GM19351 (cell line): ENCODE measurements around the gene STAG3.
"Not testable (repeated sequence)": the region's sequence is repeated elsewhere in the genome, so short reads cannot be mapped to it uniquely, and the experiment has no call there.

Experiments
- ATAC-seq: cut with Tn5 transposase; IDR thresholded peaks from one replicate; pipeline ENCODE4 v1.9.1; 2021; ENCODE audit warnings: mild to moderate bottlenecking, moderate library complexity; ENCODE audit not compliant: unreplicated experiment

STAG3 gene

DNA sequence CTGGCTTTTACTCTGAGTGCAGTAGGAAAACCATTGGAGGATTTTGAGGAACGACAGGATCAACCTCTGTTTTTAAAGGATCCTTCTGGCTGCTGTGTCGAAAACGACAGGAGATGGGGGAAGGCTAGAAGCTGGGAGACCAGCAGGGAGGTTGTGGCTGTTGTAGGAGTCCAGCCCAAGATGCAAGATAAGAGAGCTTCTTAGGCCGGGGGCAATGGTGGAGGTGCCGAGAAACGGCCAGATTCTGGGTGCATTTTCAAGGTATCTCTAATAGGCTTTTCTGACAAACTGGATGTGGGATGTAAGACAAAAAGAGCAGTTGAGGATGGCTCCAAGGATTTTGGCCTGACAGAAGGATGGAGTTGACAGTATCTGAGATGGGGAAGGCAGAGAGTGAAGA, 31.8 kb downstream of the STAG3 start:
- no peak for ATAC-seq

DNA sequence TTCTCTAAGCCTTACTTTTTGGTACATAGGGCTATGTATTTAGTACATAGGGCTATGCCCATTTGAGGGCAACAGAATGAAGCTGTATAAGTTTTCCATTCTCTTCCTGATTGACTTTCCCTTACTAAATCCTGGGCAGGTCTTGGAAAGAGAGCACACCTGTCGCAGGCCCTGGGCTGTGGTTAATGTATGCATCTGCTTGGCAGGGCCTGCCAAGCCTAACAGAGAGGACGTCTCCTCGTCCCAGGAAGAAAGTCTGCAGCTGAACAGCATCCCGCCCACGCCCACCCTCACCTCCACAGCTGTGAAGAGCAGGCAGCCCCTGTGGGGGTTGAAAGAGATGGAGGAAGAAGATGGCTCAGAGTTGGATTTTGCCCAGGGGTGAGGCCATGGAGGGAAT, 33.1 kb downstream of the STAG3 start:
- ATAC-seq, result no peak

DNA sequence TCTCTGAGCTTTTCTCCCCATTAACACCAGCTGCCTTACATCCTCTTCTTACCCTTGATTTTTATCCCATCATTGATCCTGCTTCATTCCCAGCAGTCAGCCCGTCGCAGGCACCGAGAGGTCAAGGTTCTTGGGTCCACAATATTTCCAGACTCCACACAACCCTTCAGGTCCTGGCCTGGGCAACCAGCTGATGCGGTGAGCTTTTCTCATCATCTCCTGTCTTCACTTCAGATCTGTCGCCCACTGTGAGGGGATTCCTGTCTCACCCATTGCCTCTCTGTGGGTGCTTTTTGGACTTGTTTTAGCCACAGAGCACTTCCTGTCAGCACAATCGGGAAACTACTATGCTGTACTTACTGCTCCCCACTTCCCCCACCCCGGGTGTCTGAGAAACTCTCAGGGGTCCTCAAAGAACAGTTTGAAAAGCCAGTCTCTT, 33.6 kb downstream of the STAG3 start:
- no peak for ATAC-seq

DNA sequence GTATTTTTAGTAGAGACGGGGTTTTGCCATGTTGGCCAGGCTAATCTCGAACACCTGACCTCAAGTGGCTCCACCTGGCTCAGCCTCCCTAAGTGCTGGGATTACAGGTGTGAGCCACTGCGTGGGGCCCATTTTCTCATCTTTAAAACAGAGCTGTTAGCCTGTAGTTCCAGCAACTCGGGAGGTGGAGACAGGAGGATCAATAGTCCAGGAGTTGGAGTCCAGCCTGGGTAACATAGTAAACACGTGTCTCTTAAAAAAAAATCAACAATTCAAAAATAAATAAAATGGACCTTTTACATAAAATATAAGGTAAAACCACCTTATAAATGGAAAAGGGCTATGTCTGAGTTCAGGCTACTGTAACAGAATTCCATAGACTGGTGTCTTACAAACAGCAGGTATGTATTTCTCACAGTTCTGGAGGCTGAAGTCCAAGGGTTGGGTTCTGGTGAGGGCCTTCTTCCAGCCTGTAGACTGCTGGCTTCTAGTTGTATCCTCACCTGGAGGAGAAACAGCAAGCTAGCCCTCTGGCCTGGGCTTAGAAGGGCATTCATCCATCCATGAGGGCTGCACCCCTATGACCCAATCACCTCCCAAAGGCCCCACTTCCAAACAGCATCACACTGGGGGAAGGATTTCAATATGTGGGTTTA, 35.0 kb downstream of the STAG3 start:
- no peak for ATAC-seq

DNA sequence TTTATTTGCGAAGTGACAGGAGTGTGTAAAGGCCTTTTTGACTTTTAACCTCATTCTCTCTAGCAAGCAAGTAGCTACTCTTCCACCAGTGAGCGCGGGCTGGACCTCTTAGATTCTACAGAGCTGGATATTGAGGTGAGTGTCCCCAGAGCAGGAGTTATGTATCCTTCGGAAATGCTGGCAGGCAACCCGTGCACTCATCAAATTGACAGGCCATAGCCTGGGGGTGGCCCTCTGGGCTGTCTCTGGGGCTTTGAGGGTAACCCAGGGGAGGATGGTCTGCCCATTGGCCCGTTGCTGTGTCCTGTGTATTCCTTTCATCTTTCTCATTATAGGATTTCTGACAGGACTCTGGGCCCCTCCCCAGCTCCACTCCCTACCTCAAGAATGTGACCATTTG, 36.0 kb downstream of the STAG3 start:
- no peak for ATAC-seq

DNA sequence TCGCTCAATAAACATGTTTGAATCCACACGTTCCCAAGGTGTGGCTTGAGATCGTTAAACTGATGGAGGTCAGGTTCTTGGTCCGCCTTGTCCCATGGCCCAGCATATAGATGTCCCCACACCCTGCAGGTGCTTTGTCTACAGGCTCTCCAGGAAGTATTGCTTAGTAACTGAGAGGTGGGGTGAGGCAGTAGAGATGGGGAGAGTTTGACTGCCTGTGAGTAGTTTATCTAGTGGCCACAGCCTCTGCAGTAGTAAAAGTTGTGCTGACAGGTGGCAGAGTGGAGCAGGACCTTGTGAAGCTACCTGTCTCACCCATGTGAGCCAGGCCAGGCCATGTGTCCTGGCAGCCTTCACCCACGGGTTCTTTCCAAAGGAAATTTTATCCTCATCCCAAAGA, 36.6 kb downstream of the STAG3 start:
- ATAC-seq, result not testable (repeated sequence)

DNA sequence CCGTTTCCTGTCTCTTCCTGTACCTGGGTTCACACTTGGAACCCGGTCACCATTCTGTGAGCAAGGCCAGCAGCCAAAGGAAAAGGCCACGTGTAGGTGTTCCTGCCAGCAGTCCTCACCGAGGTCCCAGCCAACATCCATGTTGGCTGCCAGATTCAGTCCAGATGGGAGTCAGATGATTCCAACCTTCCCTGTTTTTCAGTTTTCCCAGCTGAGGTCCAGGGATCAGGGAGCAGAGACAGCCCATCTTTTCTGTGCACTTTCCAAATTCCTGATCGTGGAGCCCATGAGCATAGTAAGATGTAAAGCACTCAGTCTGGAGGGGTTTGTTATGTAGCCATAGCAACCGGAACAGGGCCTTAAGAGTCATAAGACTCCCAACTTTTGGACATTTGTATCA, 38.2 kb downstream of the STAG3 start:
- no peak for ATAC-seq

DNA sequence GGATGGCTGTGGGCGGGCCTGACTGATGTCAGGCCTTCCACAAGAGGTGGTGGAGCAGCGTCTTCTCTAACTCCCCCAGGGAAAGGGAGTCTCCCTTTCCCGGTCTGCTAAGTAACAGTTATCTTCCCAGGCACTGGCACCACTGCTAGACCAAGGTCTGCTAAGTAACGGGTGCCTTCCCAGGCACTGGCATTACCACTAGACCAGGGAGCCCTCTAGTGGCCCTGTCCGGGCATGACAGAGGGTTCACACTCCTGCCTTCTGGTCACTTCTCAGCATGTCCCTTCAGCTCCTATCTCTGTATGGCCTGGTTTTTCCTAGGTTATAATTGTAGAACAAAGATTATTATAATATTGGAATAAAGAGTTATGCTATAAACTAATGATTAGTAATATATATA, 40.2 kb downstream of the STAG3 start:
- peak; percentile 12 for ATAC-seq

DNA sequence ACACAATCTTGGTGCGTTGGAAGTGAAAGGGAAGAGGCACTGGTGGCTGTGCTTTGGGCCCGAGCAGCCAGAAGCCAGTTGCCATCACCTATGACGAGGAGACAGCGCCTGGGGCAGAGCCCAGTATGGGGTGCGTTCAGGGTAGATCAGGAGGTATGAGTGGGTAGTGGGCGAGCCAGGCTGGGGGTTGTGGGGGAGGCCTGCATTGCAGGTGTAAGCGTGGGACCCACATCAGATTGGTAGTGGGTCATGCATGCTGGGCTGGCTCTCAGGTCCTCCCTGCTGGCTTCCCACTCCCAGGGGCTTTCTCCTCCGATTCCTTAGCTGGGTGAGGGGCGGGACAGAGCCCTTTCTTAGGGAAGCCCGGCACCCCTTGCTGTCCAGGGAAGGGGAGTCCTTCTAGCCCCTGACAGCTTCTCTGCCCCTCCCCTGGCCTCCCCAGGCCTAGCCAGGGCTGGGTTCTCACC, 41.6 kb downstream of the STAG3 start:
- ATAC-seq, result no peak

DNA sequence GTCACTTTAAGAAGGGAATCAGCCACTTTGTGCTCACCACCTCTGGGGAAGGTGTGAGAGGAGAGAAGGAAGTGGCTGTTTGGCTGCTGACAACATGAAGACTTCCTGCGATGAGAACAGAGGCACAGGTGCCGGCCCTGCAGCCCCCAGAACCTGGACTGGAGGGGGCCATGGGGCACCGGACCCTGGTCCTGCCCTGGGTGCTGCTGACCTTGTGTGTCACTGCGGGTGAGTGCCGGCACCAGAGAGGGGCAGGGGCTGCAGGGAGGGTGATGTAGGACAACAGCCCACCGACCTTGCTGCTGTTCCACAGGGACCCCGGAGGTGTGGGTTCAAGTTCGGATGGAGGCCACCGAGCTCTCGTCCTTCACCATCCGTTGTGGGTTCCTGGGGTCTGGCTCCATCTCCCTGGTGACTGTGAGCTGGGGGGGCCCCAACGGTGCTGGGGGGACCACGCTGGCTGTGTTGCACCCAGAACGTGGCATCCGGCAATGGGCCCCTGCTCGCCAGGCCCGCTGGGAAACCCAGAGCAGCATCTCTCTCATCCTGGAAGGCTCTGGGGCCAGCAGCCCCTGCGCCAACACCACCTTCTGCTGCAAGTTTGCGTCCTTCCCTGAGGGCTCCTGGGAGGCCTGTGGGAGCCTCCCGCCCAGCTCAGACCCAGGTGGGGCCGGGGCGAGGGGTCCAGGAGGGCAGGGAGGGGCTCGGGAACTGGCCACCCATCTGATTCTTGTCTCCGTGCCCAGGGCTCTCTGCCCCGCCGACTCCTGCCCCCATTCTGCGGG, 42.3 kb downstream of the STAG3 start, which contains the start of gene PVRIG:
TSS of gene PVRIG (plus strand) at position 149 of the 785 bp plus-strand sequence. CDS start at position 171, 22 bp downstream.
- not testable (repeated sequence) for ATAC-seq

DNA sequence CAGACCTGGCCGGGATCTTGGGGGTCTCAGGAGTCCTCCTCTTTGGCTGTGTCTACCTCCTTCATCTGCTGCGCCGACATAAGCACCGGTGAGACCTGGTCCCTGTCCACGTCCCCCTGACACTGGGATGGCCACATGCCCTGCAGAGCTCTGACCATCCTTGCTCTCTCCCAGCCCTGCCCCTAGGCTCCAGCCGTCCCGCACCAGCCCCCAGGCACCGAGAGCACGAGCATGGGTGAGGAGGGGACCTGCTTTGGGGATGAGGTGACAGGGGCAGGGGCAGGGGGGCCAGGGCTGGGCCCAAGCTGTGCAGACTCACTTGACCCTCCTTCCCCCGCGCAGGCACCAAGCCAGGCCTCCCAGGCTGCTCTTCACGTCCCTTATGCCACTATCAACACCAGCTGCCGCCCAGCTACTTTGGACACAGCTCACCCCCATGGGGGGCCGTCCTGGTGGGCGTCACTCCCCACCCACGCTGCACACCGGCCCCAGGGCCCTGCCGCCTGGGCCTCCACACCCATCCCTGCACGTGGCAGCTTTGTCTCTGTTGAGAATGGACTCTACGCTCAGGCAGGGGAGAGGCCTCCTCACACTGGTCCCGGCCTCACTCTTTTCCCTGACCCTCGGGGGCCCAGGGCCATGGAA, 43.0 kb downstream of the STAG3 start:
- ATAC-seq, result no peak

DNA sequence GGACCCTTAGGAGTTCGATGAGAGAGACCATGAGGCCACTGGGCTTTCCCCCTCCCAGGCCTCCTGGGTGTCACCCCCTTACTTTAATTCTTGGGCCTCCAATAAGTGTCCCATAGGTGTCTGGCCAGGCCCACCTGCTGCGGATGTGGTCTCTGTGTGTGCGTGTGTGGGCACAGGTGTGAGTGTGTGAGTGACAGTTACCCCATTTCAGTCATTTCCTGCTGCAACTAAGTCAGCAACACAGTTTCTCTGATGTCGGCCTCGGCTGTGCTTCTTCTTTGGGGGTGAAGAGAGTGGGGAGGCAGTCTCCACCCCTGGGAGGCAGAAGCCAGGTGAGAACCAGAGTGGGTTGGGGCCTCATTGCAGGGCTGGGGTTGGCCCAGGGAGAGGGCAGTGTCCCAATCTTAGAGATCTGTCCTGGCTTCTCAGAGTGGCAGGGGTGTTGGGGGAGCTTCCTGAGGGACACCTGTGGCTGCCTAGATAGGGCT, 43.6 kb downstream of the STAG3 start:
- peak; percentile 62 for ATAC-seq

DNA sequence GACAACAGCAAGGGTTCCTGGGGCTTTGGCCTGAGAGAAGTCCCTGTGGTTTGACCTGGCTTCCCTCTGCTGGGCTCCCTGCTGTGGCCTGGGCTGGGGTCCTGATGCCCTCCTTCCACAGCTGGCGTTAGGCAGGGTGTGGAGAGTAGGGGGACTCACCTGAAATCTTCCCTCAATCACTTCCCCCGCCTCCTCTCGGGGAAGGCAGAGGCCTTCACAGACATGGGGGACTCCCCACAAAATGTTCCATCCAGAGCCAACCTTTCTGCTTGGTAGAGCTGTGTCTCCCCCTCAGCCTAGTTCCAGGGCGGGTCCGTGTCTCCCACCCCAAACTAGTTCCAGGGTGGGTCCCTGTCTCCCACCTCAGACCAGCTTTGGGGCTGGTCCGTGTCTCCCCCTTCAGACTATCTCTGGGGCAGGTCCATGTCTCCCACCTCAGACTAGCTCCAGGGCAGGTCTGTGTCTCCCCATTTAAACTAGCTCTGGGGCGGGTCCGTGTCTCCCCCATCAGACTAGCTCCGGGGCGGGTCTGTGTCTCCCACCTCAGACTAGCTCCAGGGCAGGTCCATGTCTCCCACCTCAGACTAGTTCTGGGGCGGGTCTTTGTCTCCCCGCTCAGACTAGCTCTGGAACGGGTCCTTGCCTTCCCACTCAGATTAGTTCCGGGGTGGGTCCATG, 44.2 kb downstream of the STAG3 start:
- ATAC-seq, result no peak

DNA sequence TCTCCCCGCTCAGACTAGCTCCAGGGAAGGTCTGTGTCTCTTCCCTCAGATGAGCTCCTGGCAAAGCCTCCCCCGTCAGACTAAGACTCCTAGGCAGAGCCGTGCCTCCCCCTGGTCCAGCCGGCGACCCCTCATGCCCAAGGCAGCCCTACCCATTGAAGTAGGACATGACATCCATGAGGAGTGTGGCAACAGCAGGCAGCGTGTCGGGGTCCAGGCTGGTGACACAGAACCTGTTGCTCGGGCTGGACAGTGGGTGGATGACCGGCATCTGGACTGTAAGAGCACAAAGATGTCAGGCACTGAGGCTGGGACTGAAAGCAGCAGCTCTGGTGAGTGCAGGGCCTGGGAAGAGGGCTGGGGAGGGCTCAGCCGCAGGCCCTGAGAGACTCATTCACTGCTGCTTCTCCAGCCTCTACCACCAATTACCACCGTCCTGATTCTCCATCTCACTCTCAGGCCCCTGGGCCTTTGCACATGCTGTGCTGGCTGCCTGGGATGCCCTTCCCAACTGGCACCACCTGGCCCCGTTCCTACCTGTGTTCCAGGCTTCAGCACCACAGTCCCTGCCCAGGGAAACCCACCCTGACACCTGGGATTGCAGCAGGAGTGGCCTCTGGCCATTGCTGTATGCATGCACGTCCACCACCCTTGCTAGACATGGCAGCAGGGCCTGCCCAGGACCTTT, 44.9 kb downstream of the STAG3 start:
- no peak for ATAC-seq

DNA sequence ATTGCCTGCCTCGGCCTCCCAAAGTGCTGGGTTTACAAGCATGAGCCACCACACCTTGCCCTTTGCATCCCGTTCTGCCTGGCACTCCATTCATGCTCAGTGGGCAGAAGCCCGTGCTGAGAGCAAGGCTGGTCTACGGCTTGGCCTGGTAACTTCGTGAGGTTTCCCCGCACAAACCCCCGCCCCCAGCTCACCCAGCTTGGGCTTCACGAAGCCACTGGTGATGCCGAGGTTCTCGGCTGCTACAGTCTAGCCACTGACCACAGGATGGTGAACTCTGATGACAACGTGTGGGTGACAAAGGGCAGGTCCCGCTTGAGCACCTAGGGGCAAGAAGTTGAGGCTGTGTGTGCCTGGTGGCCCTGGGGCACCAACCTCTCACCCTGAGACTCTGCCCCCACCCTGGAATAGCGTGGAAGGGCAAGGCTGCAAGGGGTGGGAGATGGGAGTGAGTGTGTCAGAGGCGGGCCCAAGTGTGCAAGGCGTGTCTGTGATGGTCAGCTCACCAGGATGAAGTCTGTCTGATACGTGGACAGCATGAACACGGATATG, 45.7 kb downstream of the STAG3 start:
- ATAC-seq, result not testable (repeated sequence)

DNA sequence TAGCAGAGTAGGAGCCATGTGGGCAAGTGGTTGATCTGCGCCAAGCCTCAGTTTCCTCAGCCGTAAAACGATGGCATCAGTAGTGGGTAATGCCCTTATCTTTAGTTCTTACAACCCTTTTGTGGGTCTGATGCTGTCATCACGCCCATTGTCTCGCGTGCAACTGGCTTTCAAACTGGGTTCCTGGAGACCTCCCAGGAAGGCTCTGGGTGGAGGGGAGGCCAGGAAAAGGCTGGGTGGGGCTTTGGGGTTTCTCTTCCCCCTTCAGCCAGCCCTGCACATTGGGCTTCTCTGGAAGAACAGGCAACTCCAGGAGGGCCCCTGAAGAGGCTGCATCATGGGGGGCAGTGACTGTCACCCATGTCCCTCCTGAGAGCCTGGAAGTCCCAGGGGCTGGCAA, 47.2 kb downstream of the STAG3 start:
- ATAC-seq, result not testable (repeated sequence)

DNA sequence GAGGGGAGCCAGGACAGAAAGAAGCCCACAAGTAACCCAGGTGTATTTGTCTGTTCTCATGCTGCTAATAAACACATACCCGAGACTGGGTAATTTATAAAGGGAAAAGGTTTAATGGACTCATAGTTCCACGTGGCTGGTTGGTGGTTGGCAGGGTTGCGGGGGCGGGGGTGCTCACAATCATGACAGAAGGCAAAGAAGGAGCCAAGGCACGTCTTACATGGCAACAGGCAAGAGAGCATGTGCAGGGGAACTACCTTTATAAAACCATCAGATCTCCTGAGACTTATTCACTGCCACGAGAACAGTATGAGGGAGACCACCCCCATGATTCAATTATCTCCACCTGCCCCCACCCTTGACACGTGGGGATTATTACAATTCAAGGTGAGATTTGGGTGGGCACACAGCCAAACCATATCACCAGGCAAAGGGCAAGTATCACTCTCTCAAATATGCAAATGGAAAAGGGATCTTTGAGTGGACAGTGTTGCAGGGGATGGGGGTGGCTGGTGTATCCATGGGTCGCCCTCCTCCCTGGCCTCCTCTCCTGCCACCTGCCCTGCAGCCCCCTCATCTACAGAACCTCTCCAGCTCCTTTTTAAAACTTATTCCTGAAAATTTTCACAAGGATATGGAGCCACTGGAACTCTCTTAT, 57.1 kb downstream of the STAG3 start:
- not testable (repeated sequence) for ATAC-seq

DNA sequence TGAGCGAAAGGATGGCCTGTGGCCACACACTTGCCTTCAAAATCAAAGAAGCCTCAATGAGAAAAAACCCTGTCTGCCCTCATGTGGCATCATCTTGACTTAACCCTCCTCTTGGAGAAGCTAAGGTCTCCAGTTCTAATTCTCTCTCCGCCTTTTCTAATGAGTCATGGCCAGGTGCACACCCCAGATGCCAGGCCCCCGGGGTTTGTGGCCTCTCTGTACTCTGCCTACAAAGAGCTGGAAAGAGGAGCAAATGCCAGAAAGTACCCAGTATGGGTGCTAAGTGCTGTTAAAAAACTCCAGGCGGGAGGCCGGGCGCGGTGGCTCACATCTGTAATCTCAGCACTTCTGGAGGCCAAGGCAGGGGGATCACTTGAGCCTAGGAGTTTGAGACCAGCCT, 62.3 kb downstream of the STAG3 start:
- ATAC-seq, result not testable (repeated sequence)

DNA sequence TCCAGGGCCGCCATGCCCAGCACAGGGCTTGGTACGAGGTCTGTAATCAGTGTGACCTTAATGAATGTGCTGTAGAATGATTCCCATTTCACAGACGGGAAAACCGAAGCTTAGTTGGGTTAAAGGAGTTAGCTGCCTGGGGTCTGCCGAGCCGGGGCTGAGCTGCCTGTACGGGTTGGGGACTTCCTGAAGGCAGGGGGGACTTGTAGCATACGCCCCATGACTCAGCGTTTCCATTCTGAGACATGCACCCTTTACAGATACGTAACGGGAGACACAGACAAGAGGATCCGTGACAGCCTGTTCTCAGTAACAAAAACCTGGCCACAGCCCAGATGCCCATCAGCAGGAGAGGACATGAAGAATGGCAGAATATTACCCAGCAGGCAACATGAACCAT, 65.7 kb downstream of the STAG3 start:
- ATAC-seq, result not testable (repeated sequence)
